HTR-8/SVneo (cell line): ENCODE results near the gene MEMO1.
"Not testable (repeated sequence)": the region's sequence is repeated elsewhere in the genome, so short reads cannot be mapped to it uniquely, and the experiment has no call there.

Experiments
- DNase-seq: peaks from one replicate; pipeline ENCODE4 v3.0.0; 2011; ENCODE audit warnings: low spot score, mixed read lengths; ENCODE audit not compliant: insufficient read length
- FAIRE-seq: peaks from 2 replicates; lab custom pipeline; 2011; peaks lifted over from hg19 to GRCh38; lab: Jason Lieb, UNC

The MEMO1 gene

GRCh38 chr2:32010670-32011484, at the start of gene MEMO1:
Gene MEMO1 (minus strand): TSS chr2:32011008. CDS start chr2:32010247, 761 bp downstream.
- FAIRE-seq, result peak; percentile 42
- peak; percentile 97 for DNase-seq

- DNase-seq (no peak), FAIRE-seq (no peak)
These were observed 49.5 kb upstream of the MEMO1 start for GRCh38 chr2:32060266-32060665.

DNA sequence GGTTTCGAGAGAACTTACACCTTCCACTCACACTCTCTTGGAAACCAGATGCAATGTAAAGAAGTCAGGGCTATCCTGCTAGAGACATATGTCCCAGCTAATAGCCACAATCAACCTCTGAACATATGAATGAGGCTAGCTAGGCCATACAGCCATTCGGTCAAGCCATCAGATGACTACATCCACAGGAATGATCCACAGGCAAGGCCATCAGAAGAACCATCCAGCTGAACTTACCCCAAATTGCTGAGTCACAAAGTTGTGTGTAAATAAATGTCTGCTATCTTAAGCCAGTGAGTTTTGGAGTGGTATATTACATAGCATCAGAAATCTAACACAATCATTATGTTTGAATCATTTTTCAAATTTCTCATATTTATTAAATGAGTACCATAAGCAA, 47.3 kb upstream of the MEMO1 start:
- DNase-seq (no peak), FAIRE-seq (peak; percentile 42)

DNA sequence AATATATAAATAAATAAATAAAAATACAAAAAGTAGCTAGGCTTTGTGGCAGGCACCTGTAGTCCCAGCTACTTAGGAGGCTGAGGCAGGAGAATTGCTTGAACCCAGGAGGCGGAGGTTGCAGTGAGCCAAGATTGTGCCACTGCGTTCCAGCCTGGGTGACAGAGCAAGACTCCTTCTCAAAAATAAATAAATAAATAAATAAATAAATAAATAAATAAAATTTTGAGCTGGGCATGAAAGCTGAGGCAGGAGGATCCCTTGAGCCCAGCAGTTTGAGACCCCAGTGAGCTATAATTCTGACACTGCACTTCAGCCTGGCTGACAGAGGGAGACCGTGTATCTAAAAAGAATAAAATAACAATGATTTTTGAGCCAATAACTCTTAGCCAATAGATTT, 43.8 kb upstream of the MEMO1 start:
- not testable (repeated sequence) for FAIRE-seq, DNase-seq

DNA sequence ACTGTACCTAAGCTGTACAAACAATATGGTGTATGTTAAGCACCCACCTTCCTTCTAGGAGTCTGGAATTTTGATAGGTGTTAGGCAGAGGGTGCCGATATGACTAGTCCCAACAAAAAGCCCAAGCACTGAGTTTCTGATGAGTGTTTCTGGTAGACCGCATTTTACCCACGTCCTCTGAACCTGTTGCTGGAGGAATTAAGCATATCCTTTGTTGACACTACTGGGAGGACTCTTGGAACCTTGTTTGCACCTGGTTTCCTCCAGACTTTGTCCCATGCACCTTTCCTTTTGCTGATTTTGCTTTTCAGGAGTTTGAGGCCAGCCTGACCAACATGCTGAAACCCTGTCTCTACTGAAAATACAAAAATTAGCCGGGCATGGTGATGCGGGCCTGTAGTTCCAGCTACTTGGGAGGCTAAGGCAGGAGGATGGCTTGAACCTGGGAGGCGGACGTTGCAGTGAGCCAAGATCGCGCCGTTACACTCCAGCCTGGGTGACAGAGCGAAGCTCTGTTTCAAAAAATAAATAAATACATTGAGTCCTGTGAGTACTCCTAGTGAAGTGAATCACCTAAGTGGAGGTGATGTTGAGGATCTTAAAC, 41.1 kb upstream of the MEMO1 start:
- DNase-seq (no peak), FAIRE-seq (no peak)

DNA sequence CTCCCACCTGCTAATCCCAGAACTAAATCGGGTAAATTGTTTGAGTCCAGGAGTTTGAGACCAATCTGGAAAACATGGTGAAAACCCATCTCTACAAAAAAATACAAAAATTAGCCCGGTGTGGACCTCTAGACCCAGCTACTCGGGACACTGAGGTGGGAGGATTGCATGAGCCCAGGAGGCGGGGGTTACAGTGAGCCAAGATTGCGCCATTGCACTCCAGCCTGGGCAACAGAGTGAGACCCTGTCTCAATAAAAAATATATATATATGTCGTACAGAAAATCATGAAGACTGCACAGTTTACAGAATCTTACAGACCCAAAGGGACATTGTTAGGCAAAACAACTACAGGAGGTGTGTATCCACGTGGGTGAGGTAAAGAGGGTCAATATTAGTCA, 32.8 kb upstream of the MEMO1 start:
- no peak for DNase-seq
- FAIRE-seq, result no peak

DNA sequence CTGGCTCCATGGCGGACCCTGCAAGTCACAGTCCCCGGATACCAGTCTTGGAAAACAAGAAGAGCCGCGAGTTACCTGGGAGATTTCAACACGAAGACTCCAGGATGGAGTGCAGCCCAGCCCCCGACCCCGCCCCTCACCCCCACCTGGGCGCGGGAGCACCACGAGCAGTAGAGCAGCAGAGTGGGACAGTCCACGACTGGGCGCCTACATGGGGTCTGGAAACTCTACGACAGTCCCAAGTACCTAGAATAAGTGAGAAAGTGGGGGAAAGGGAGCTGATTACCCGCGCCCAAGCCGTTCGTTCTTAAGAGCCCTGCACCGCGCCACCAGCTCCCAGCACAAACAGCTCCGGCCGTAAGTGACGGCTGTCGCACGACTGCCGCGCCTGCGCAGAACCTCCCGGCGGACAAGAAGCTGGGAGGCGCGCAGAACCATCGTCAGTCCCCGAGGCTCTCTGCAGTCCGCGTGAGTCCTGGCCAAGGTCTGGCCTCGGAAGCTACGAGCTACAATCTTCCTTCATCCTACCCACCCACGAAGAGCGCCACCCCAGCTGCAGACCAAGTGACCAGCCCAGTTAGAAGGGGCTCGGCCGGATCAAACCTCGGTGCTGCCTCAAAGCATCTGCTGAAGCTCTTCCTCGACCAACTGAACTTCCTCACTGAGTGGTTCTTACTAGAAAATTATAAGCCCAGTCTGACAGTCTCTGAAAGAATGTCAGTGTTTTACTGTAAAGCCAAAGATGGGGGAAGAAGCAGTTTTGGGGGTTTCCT, 28.8 kb upstream of the MEMO1 start, which contains the start of gene DPY30:
Gene DPY30 (minus strand): TSS at position 359 of the 773 bp plus-strand sequence. CDS start 349 bp downstream, at position 10.
- peak; percentile 73 for FAIRE-seq
- DNase-seq, result peak; percentile 95

DNA sequence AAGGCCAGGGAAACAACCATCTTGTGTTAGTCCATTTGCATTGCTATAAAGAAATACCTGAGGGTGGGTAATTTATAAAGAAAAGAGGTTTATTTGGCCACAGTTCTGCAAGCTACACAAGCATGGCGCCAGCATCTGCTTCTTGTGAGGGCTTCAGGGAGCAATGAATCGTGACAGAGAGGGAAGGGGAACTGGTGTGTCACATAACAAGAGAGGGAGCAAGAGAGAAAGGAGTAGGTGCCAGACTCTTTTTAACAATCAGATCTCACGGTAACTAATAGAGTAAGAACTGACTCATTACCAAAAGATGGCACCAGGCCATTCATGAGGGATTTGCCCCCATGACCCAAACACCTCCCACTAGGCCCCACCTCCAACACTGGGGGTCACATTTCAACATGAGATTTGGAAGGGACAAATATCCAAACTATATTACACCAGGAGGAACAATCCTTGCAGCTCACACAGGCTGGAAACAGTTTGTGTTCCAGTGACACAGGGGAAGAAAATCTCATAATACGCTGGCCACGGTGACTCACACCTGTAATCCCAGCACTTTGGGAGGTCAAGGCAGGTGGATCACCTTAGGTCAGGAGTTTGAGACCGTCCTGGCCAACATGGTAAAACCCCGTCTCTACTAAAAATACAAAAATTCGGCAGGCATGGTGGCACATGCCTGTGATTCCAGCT, 23.5 kb upstream of the MEMO1 start:
- FAIRE-seq, DNase-seq: not testable (repeated sequence)

GRCh38 chr2:32018789-32019482, 8.1 kb upstream of the MEMO1 start:
- not testable (repeated sequence) for DNase-seq, FAIRE-seq

- no peak for DNase-seq
- FAIRE-seq, result no peak
These were observed 2.1 kb upstream of the MEMO1 start for GRCh38 chr2:32012872-32013271.

DNA sequence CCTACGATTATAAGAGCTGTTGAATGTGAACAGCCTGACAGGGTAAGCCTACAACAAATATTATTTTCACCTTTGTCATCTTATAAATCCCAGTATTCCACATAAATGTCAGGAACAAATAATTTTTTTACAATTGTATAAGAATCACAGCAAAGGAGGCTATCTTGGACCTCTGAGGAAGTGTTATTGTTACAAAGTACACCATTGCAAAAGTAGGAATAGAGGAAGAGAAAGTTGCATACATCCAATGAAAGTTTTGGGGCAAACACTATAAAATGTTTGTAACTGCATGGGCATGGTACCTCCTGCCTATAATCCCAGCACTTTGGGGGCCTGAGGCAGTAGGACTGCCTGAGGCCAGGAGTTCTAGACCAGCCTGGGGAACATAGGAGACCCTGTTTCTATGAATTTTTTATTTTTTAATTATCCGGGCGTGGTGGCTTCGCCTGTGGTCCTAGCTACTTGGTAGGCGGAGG, 715 bp upstream of the MEMO1 start:
- no peak for FAIRE-seq
- no peak for DNase-seq

- not testable (repeated sequence) for DNase-seq, FAIRE-seq
These were observed 533 bp downstream of the MEMO1 start for GRCh38 chr2:32010280-32010669.

- FAIRE-seq (peak; percentile 65), DNase-seq (no peak)
These were observed 1.1 kb downstream of the MEMO1 start for GRCh38 chr2:32009516-32010256.

DNA sequence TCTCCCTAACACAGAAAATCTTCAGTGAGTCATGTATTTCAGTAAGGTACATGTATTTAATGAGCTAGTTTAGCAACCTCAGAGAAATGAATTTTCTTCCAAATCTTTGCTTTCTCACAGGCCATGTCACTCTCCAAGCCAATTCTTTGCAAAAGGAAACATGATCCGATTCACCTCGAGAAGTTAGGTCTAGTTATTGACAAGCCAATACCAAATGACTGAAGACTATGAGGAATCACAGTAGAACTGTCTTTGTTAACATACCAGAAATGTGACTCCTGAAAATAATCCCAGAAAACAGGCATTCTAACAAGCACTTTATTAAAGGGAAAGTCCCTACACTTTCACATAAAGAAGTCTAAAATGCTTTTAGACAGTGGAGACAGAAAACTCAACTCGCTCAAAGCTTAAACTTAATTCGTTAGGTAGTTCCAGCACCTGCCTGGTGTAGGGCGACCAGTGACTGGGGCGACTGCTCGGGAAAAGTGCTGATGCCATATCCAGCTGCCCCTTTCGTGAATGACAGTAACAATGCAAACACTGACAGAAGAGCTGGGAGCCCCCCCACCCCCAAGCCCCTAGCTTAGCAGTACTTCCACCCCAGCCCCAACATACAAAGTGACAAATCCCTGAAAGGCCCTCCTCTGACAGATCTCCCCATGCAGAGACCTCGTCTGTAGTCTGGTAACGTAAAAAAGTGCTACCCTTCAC, 1.8 kb downstream of the MEMO1 start:
- DNase-seq, result no peak
- no peak for FAIRE-seq

GRCh38 chr2:32007121-32007391, 3.8 kb downstream of the MEMO1 start:
- DNase-seq (no peak), FAIRE-seq (no peak)

DNA sequence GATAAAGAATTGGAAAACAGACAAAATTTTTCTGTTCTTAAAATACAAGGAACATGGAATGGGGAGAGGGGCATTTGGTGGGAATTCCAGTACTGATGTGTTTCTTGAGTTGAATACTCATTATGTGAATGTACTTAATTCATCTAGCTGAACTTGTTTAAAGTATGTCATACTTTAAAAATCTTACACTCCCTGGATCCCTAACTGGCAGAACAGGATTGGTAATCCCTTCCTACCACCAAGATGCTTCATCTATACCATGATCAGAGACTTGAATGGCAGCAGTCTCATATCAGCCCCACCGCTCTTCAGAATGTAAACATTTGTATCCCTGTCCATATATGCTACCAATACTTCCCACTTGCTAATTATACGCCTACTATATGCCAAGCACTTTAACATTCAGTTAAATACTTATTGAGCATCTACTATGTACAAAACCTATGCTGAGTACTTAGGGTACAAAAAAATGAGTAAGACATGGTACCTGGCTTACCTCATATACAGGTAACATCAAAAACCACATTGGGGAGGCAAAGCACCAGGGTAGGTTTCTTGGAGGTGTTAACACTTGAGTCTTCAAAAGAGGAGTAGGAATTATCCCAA, 5.3 kb downstream of the MEMO1 start:
- FAIRE-seq, result no peak
- DNase-seq, result no peak

- FAIRE-seq (no peak), DNase-seq (no peak)
These were observed 7.0 kb downstream of the MEMO1 start for GRCh38 chr2:32003791-32004190.

DNA sequence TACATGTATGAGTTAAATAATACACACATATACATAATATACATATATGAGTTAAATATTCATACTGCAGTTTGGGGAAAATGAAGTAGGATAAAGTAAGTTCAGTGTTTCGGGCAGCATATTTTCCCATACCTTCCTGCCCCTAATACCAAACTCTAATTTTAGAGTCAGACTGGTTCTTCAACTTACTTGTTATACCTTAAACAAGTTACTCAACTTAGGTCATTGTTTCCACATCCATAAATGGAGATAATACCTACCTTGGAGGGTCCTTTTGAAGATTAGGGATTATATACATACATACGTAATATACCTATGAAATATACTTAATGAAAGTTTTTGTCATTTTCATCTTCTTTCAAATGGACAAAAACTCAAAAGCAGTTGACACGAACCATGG, 8.4 kb downstream of the MEMO1 start:
- DNase-seq (no peak), FAIRE-seq (no peak)
